Activated CD4-positive, alpha-beta T cell treated with anti-CD3 and anti-CD28 coated beads, Interleukin-2, amount 50 U/mL, for 1 hour (primary cell): ENCODE measurements around the gene NRXN2.

Experiments used
- DNase-seq: peaks from one replicate; pipeline ENCODE4 v3.0.0-alpha.2; 2020

The NRXN2 gene

DNA sequence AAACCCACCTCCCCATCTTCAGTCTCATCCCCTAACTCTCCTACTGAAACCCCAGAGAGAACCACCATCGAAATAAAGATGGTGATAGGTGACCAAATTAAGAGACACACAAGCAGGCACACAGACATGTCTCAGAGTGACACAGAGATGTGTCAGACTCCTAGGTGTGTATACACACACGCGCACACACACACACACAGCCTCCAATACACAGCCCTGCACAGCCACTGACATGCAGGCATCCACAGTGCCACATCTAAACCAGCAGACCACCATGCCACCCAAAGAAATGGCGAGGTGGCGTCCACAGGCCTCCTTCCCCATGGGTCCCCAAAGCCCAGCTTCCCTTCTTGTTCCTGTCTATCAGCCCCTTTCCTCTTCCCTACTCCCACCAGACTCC lies 27.4 kb downstream of the NRXN2 start:
- DNase-seq = no peak

GRCh38 chr11:64694821-64695365 lies 28.1 kb downstream of the NRXN2 start:
- no peak for DNase-seq

DNA sequence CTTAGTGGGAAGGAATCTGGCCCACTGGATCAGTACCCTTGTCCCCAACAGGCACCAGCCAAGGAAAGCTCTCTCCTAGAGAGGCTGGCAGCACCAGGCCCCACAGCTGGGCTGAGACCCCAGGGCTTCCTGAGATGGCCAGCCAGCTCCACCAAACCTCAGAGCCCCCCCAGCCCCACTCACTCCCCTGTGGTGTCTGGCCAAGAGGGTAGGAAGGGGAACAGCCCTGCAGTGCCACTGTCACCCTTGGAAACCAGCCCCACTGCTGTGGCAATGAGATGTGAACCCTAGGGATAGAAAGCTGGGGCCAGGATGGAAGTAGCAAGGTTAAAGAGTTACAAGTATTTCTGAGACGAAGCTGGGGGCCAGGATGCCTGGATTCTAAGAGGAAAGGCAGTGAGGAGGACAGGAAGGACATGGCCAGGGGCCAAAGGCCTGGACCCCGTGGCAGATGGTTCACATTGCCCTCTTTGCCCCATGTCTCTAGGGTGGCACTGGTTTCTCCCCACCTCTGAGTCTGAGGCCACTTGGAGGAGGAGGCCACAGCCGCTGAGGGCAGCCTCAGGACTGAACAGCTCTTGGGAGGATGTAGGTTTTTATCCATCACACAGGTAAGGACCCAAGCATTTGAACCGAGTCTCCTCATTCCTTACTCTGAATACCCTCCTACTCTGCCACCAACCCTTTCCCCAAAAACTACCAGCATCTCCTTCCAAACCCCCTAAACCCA lies 28.8 kb downstream of the NRXN2 start:
- no peak for DNase-seq

DNA sequence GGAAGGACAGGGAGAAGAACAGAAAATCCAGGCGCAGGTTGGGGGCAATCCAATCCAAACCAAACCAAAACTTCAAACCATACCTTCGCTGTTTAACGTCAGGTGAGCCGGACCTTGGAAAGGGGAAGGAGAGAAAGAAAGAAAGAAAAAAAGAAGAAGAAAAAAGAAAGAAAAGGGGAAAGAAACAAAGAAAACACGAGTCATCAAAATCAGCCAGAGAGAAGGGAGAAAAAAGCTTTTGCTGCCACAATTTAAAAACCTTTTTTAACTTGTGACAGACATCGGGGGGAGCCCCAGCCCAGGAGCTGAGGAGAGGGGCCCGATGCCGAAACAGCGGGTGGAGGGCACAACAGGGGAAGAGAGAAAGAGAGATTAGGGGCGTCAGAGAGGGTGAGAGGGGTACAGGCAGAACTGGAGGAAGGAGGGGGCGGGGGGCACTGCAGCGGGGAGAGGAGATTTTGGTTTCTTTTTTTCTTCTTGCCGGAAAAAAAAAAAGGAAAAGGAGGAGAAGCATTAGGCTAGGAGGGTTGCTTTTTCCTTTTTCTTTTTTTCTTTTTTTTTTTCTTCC lies 30.1 kb downstream of the NRXN2 start:
- no peak for DNase-seq

GRCh38 chr11:64691543-64691942 lies 31.5 kb downstream of the NRXN2 start:
- DNase-seq = no peak

- DNase-seq = no peak
Observed at GRCh38 chr11:64690235-64690634, 32.8 kb downstream of the NRXN2 start.

GRCh38 chr11:64688534-64688982 lies 34.4 kb downstream of the NRXN2 start:
- DNase-seq = peak; percentile 92

- DNase-seq = no peak
Observed at GRCh38 chr11:64687643-64688533, 35.1 kb downstream of the NRXN2 start.

- DNase-seq = no peak
Observed at GRCh38 chr11:64687204-64687603, 35.8 kb downstream of the NRXN2 start.

- DNase-seq = no peak
Observed at GRCh38 chr11:64686466-64687170, 36.4 kb downstream of the NRXN2 start.

- DNase-seq = no peak
Observed at GRCh38 chr11:64685536-64685935, 37.5 kb downstream of the NRXN2 start.

DNA sequence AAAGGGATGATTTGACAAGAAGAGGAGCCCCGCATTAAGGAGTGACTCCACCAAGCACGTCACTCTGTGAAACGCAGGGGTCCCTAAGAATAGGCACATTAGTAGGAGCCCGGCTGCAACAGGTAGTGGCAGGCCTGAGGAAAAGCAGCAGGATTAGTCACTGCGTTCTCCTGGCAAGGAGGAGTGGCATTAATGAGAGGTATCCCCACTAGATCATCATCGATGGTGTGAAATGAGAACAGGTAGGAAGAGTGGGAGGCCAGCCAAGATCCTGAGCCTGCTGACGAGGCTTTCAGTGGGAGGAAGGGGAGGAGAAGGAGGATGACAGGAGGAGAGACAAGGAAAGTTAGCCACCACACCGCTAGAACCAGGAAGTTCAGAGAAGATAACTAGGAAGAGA lies 38.6 kb downstream of the NRXN2 start:
- DNase-seq = no peak

GRCh38 chr11:64681171-64681570 lies 41.8 kb downstream of the NRXN2 start:
- DNase-seq = no peak

- DNase-seq = no peak
Observed at GRCh38 chr11:64679846-64680245, 43.2 kb downstream of the NRXN2 start.

GRCh38 chr11:64677441-64678023 lies 45.5 kb downstream of the NRXN2 start:
- DNase-seq = no peak

DNA sequence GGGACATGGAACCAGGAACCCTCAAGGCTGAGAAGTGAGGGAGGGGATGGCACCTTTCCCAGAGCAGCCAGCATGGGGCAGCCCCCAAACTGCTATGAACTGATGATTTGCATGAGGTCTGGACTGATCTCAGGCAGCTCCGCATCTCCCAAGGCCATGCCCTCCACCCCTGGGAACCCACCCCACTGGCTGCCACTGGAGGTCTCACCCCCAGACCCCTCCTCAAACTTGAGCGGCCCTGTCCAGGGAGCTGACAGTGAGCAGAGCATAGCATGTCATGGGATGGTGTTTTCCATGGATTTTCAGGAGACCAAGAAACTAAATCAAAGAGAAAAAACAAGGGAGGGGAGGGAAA lies 46.8 kb downstream of the NRXN2 start:
- DNase-seq = no peak

DNA sequence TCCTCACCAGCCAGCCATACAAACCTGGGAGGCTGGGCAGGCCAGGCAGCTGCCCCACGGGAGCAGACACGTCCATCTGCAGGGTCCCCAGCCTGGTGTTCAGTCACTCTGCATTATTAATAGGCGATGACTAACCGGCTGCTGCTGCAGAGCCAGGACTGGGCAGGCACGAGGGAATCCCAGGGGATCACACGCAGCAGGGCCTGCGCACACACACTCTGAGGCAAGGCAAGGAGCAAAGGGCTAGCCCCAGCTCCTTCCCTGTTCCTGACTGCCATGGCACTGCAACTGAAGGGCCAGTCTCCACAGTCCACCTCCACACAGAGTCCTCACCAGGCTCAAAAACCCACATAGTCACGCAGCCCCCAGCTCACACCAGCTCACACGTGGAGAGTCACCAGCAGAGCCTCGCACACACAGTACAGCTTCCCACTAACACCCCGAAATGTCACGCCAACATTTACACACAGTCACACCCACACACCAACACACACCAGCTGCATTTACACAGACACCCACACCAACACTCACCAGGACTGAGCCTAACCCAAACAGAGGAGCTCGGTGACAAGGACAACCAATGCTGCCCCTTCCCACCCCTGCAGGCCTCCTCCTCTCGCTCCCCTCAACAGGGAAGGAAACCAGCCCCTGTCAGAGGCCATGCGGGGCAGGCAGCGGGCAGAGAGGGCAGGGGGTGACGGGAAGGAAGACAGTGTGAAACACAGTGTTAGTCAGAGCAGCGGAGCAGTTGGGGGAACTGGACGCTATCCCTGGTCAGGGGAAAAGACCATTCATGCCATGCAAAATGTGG lies 47.3 kb downstream of the NRXN2 start:
- DNase-seq = no peak

- no peak for DNase-seq
Observed at GRCh38 chr11:64674774-64675173, 48.2 kb downstream of the NRXN2 start.

GRCh38 chr11:64673279-64673678 lies 49.7 kb downstream of the NRXN2 start:
- no peak for DNase-seq

- no peak for DNase-seq
Observed at GRCh38 chr11:64672875-64673274, 50.1 kb downstream of the NRXN2 start.

- no peak for DNase-seq
Observed at GRCh38 chr11:64670975-64671374, 52.0 kb downstream of the NRXN2 start.
